Coronary artery (tissue), 2 donors: ENCODE measurements around the gene FRAS1.

Experiments
- DNase-seq: peaks from one replicate; pipeline ENCODE4 v3.0.0-alpha.2; 2017; ENCODE audit warnings: low spot score
- H3K27ac ChIP-seq, 2 donors: fragments of 200-600 bp; sonication (generic); one replicate each; pipeline ENCODE4 v1.5.1; 2016 to 2019
- H3K4me3 ChIP-seq: fragments of 200-600 bp; sonication (generic); 2 replicates; pipeline ENCODE4 v1.5.1; 2016; ENCODE audit warnings: mild to moderate bottlenecking, moderate library complexity
- CTCF ChIP-seq: fragments of 200-600 bp; sonication (generic); IDR thresholded peaks from one replicate; pipeline ENCODE4 v1.5.1; 2019; ENCODE audit warnings: antibody characterized with exemption

Gene FRAS1

DNA sequence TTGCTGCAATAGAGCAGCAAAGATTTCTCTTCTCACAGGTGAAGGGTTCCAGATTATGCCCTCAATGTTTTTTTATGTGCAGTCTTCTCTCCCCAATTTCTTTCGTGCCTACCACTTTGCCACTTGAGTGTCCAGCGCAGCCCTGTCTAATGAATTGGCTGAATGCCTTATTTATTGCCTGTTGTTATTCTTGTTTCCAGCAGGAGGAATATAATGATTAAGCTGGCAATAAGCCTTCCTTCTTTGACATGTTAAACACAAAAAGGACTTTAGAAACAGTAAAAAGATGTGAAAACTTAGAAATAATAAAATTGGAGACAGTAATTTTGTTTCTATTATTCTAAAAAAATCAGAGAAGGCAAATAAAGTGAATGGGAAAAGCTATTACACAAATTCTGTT lies 34.6 kb upstream of the FRAS1 start:
- TF ChIP-seq CTCF = no peak
- DNase-seq = no peak
- H3K27ac ChIP-seq = no peak overlapping the region
- no peak overlapping the region for H3K4me3 ChIP-seq

- H3K27ac ChIP-seq = no peak overlapping the region
- TF ChIP-seq CTCF = no peak
- no peak for DNase-seq
- no peak overlapping the region for H3K4me3 ChIP-seq
Observed at GRCh38 chr4:78024085-78024484, 33.0 kb upstream of the FRAS1 start.

- Histone ChIP-seq H3K4me3 (no peak overlapping the region), H3K27ac (no peak overlapping the region)
- no peak for TF ChIP-seq CTCF
- no peak for DNase-seq
Observed at GRCh38 chr4:78024576-78025091, 32.5 kb upstream of the FRAS1 start.

DNA sequence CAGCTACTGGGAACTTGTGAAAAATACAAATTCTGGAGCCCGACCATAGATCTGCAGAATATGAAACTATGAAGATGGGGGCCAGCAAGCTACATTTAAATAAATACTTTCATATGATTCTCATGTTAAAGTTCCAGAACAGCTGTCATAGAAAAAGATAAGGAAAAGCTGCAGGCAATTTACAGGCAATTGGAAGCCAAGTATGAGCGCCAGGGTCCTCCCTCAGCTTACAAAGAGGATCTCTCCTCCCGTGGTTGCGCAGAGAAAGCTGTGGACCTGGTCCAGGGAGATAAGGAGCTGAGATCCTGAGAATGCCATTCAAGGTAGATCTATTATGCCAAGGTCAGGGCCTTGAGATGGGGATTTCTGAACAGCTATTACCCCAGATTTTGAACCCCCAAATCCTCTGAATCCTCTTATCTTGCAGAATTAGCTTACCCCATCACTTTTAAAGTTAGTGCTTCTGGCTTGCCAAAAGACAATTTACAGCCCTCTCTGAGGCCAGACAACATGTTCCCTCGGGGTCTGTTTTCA lies 25.6 kb upstream of the FRAS1 start:
- no peak for DNase-seq
- Histone ChIP-seq H3K4me3 (no peak overlapping the region), H3K27ac (no peak overlapping the region)
- no peak for TF ChIP-seq CTCF

DNA sequence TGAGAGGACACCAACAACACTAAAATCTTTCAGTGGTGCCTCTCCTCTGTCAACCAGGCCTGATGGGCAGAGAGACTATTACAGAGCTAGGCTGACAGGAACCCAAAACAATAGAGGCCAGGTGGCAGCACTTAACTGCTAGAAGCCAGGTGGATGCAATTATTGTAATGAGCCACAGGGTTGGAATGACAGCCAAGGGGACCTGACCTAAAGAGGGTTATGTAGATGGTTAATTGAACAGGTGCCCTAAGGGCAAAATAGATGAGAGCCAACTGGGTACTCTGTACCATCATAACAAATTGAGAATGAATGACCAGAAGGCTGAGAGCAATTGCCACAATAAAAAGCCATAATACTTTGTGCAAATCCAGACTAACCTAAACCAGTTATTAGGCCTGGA lies 24.7 kb upstream of the FRAS1 start:
- DNase-seq = no peak
- H3K4me3 ChIP-seq = no peak overlapping the region
- no peak for TF ChIP-seq CTCF
- H3K27ac ChIP-seq = no peak overlapping the region

DNA sequence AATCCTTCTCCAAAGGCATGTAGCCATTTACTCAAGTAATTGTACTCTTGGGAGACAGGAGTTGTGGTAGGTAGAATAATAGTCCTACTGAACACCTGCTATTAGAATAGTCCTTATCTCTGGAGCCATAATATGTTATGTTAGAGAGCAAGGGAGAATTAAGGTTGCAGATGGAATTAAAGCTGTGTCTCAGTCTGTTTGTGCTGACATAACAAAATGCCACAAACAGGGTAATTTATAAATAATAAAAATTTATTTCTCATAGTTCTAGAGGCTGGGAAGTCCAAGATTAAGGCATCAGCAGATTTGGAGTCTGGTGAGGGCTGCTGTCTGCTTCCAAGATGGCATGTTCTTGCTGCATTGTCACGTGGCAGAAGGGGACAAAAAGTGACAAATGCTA lies 24.2 kb upstream of the FRAS1 start:
- no peak overlapping the region for H3K4me3 ChIP-seq
- H3K27ac ChIP-seq = no peak overlapping the region
- DNase-seq = no peak
- TF ChIP-seq CTCF = no peak

DNA sequence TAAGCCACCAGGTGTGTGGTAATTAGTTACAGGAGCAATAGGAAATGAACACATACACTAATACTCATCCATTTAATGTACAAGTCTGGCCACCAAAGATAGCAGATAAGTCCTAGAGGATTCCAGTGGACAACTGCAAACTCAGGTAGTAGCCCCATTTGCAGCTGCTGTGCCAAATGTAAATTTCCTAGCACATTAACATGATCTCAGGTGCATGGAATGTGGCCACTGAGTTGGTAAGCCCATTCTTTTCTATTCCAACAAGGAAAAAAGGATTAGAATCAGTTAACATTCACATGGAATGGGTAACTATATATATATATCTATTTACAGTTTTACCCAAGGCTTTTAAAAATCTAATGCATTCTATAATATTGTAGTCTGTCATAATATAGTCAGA lies 23.3 kb upstream of the FRAS1 start:
- H3K27ac ChIP-seq = no peak overlapping the region
- DNase-seq = no peak
- no peak for TF ChIP-seq CTCF
- no peak overlapping the region for H3K4me3 ChIP-seq
